Stimulated activated CD4-positive, alpha-beta T cell treated with anti-CD3 and anti-CD28 coated beads, Interleukin-15, amount 100 ng/mL, for 1 hour (primary cell): ENCODE measurements around the gene LTK.

Experiments
- DNase-seq, 2 donors: peaks; one replicate each; pipeline ENCODE4 v3.0.0-alpha.2; 2020; ENCODE audit warnings: low read depth in 1 of 2, low spot score in 1 of 2

LTK gene

GRCh38 chr15:41499109-41499851 lies 14.3 kb downstream of the LTK start:
- no peak for DNase-seq

- DNase-seq, result no peak
Observed at GRCh38 chr15:41498657-41499056, 15.0 kb downstream of the LTK start.

GRCh38 chr15:41495736-41496599 lies 17.7 kb downstream of the LTK start:
- DNase-seq, result no peak

GRCh38 chr15:41494922-41495735 lies 18.5 kb downstream of the LTK start:
- no peak for DNase-seq

GRCh38 chr15:41494190-41494921 lies 19.3 kb downstream of the LTK start:
- no peak for DNase-seq

- no peak for DNase-seq
Observed at GRCh38 chr15:41493902-41494189, 19.8 kb downstream of the LTK start.

GRCh38 chr15:41493205-41493901 lies 20.3 kb downstream of the LTK start, which contains the start of gene ITPKA:
TSS of gene ITPKA (plus strand) at chr15:41493874. CDS start at chr15:41493928, 54 bp downstream.
- DNase-seq, result peak; percentile 50 to 89

GRCh38 chr15:41492597-41493204 lies 20.9 kb downstream of the LTK start:
- no peak for DNase-seq

- DNase-seq, result no peak
Observed at GRCh38 chr15:41491889-41492288, 21.7 kb downstream of the LTK start.

- DNase-seq, result no peak
Observed at GRCh38 chr15:41490355-41490754, 23.3 kb downstream of the LTK start.

- DNase-seq, result no peak
Observed at GRCh38 chr15:41489641-41490040, 24.0 kb downstream of the LTK start.

GRCh38 chr15:41487802-41488201 lies 25.8 kb downstream of the LTK start:
- DNase-seq, result no peak

GRCh38 chr15:41487381-41487780 lies 26.2 kb downstream of the LTK start:
- no peak for DNase-seq

- no peak for DNase-seq
Observed at GRCh38 chr15:41486286-41486685, 27.3 kb downstream of the LTK start.

- DNase-seq, result no peak
Observed at GRCh38 chr15:41484937-41485625, 28.5 kb downstream of the LTK start.

- no peak for DNase-seq
Observed at GRCh38 chr15:41483519-41483918, 30.1 kb downstream of the LTK start.

GRCh38 chr15:41483115-41483514 lies 30.5 kb downstream of the LTK start:
- DNase-seq, result no peak

- no peak for DNase-seq
Observed at GRCh38 chr15:41482110-41482877, 31.3 kb downstream of the LTK start.
